Measurements from ENCODE around the gene ST6GALNAC4.

Gene ST6GALNAC4, protein sequence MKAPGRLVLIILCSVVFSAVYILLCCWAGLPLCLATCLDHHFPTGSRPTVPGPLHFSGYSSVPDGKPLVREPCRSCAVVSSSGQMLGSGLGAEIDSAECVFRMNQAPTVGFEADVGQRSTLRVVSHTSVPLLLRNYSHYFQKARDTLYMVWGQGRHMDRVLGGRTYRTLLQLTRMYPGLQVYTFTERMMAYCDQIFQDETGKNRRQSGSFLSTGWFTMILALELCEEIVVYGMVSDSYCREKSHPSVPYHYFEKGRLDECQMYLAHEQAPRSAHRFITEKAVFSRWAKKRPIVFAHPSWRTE

DNA sequence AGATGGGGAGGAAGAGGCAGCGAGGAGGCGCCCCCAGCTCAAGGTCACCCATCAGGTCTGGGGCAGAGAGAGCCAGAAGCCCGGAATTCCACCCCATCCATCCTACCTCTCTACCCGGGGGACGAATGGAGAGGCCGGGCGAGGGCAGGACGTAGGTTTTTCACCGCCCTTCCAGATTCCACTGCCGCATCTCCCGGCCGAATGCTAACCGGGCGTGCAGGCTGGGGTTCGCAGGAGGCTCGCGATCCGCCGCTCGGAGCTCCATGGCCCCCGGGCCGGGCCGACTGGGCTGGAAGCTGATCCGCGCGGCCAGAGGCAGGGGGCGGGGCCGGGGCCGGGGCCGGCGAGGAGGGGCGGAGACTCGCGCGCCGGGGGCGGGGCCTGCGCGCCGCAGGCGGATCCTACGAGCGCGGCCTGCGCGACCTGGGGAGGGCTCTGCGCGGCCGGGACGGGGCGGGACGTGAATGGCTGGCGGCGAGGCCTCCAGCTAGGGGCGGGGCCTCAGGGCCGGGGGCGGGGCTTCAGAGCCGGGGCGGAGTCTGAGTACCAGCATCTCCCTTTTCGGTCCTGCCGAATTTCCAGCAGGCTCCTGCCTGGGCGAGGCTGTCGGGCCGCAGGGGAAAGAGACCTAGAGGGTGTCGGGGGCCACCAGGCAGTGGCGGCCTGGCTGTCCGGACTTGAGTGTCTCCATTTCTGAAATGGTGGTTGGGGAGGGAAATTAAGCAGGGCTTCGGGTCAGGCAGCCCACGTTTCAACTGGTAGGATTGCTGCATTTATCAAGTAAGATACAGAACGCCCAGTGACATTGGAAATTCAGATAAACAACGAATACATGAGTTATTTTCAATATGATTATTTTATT lies at the start of gene ST6GALNAC4:
Gene ST6GALNAC4, minus strand, starts transcription at position 322 of the 862 bp plus-strand sequence. CDS start 622 bp downstream, outside the sequence.
- peak; percentile 95 for DNase-seq

DNA sequence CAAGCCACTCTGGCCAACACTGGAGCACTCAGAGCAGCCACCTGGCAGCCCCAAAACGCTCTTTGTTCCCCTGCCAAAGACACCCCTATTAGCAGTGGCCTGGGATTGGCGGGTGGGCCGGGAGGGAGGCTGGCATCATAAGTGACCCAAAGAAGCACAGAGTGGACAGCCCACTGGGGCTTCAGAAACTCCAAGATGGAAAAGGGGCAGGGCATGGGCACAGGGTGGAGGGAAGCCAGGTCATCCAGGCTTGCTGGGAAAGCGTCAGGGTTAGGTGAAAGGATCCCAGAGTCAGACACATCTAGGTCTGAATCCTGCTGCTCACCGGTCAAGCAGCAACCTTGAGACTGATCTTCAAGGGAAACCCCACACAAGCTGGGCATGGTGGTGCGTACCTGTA lies 49.1 kb upstream of the ST6GALNAC4 start:
- DNase-seq, result no peak

DNA sequence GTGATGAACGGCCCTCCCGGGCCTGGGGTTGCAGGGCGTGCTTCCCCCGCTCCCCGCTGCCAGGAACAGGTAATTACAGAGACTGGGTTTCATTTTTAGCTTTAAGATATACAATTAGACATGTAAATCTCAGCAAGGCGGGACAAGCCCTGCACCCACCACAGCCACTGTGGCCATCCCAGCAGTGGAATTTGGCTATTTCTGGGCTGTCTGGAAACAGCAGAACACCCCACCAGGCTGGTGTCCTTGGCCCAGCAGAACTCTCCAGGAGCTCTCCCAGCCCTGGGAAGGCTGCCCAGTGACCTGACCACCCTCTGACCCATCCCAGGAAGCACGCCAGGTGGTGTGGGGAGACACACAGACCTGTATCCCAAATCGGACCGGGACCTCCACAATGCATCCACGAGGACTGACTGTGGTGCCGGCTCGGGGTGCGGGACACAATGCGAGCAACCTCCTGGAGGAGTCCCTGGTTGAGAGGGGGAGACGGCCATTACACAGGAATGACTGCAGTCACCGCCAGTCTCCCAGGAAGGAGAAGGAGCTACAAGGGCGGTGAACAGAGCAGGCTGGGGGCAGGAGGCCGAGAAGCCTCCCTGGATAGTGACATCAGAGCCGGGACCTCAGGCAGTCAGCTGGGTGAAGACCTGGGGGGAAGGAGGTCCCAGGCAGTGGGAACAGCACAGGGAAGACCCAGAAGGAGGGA lies 46.7 kb upstream of the ST6GALNAC4 start:
- DNase-seq, result peak; percentile 40

DNA sequence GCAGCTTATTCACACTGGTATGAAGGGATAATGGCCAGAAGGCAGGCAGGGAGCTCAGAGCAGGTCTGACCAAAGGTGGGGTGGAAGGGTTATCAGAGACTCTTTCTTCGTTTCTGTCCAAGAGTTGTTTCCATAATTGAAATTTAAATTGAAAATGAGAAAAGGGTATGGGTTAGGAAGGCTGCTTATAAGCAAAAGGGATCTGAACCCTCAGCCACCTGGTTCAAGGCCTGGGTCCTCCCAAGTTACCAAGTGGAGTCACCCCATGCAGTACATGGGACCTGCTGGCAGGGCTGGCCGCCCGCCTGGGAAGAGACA lies 46.2 kb upstream of the ST6GALNAC4 start:
- DNase-seq, result no peak

DNA sequence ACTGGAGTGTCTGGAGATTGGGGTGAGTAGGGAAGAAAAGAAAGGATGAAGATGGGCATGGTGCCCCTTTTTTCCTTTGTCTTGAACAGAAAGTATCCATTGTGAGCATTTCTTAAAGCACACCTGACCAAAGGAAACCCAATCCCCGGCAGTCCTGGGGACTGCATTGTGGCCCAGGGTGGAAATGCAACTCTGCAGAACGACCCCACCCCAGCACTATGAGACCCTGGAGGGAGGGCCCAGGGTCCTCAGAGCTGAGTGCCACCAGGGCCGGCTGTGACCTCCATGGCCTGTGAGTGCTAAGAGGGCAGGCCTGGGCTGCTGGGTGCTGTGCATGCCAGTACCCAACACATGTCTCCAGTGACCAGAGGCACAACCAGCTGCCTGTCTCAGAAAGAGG lies 45.4 kb upstream of the ST6GALNAC4 start:
- no peak for DNase-seq

DNA sequence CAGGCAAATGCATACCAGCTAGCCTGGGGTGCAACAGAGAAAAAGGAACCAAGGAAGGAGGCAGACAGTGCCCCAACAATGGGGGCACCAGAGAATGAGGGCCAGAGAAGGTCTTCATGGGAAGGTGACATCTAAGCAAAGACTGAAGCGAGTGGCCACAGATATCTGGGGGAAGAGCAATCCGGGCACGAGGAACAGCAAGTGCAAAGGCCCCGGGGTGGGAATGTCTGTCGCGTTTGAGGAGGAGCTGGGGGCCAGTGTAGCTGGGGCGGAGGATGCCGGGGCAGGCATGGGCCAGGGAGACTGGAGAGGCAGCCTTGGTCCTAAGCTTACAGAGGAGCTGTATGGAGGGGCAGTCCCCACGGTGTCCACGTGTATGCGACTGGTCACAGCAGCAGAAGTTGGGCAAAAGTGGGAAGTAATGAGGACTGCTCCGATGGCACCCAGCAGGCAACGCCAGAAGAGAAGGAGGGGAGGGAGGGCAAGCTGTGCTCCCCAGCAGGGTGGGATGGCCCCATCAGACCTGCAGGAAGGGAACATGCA lies 44.8 kb upstream of the ST6GALNAC4 start:
- no peak for DNase-seq

DNA sequence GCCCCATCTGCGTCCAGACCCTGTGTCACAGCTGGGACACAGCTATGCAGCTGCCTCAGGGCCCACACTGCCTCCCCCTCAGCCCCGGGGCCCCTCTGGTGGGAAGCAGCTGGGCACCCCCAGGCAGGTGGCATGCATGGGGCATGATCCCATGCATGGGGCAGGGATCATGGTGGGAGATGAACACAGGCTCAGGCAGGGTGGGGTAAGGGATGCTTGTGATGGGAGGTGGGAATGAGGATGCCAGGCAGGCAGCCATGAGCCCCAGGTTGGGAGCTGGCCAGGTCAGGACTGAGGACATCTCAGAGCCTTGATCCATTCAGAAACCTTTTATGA lies 44.3 kb upstream of the ST6GALNAC4 start:
- no peak for DNase-seq

DNA sequence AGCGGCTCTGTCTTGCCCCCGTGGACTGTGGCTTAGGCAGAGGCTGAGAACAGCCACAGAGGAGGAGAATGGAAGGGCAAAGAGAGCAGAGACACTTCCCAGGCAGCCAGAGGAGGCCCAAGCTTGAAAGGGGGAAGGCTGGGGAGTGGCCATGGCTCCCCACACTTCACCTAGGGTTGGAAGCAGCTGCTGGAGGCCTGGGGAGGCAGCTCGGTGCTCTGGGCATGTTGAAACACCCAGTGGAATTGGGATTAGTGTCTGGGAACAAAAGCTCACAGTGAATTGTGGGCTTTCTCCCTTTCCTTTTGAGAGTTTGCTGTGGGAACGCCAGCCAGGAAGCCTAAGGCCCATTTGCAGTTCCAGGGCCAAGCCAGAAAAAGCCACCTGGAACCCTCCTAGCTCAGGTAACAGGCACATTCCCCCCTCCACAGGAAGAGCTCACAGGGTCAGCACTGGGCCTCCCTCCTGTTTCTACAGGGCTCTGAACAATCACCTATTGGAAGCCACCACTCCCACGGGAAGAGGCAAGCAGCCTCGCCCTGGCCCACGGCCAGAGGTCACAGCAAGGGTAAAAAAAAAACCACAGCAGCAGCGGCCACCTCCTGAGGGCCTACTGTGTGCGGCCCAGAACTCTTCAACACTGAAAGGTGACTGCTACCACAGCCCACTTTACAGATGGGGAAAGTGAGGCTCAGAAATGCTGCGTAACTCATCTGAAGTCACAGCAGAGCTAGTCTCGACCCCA lies 43.7 kb upstream of the ST6GALNAC4 start:
- DNase-seq, result no peak

DNA sequence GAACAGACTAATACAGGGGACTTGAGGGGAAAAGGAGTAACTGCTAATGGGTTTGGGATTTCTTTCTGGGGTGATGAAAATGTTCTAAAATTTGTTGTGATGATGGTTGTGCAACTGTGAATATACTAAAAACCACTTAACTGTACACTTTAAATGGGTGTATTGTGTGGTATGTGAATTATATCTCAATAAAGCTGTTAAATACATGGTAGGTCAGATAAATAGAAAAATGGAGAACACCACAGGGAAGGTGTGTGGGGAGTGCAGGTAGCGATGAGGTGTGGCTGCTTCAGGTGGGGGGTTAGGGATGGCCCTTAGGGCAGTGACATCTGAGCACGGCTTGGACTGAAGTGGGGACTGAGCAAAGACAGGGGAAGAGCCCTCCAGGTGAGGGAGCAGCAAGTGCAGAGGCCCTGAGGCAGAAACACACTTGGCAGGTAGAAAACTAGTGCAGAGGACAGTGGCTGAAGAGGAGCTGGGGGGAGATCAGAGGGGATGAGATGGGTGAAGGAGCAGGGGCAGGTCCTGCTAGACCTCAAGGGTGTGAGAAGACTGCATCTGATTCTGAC lies 43.1 kb upstream of the ST6GALNAC4 start:
- DNase-seq, result no peak

DNA sequence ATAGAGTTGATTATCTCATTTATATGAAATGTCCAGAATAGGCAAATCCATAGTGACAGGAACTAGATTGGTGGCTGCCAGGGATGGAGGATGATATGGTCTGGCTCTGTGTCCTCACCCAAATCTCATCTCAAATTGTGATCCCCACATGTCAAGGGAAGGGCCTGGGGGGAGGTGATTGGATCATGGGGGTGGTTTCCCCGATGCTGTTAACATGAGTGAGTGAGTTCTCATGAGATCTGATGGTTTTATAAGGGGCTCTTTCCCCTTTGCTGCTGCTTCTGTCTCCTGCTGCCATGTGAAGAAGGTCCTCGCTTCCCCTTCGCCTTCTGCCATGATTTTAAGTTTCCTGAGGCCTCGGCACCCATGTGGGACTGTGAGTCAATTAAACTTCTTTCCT lies 42.6 kb upstream of the ST6GALNAC4 start:
- no peak for DNase-seq

DNA sequence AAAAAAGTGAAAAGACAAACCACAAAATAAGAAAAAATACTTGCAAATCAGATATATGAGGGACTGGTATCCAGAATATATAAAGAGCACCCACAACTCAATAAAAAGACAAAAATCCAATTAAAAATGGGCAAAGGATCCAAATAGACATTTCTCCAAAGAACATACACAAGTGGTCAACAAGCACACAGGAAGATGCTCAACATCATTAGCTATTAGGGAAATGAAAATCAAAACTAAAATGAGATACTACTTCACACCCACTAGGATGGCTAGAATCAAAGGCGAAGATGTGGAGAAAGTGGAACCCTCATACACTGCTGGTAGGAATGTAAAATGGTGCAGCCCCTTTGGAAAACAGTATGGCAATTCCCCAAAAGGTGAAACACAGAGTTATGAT lies 41.9 kb upstream of the ST6GALNAC4 start:
- no peak for DNase-seq

DNA sequence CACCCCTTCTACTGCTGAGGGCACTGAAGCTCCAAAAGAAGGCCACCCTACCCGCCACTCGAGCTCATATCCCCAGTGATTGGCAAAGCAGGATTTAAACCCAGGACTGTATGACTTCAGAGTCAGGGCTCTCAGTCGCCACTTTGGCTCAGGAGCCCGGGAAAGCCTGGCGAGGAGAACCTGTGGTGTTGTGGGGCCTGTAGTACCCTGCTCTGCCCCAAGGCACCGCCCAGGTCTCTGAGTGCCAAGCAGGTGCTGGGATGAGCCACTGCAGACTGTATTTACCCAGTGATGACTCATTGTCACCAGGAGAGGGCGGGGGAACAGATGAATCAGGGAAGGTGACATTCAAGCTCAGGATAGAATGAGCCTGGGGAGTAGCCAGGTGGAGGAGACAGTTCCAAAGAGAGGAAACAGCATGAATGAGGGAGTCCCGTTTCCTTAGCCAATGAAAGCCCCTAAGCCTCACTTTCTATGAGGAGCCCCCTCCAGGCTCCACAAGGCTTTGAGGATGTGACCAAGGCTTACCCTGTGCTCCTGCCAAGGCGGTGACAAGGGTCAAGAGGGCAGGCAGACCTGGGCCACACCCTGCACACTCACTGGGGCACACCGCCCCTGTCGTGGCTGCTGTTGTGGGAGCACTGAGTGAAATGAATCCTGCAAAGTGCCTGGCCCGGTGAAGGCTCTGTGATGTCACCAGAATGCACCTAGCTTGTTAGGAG lies 38.6 kb upstream of the ST6GALNAC4 start:
- peak; percentile 81 for DNase-seq

DNA sequence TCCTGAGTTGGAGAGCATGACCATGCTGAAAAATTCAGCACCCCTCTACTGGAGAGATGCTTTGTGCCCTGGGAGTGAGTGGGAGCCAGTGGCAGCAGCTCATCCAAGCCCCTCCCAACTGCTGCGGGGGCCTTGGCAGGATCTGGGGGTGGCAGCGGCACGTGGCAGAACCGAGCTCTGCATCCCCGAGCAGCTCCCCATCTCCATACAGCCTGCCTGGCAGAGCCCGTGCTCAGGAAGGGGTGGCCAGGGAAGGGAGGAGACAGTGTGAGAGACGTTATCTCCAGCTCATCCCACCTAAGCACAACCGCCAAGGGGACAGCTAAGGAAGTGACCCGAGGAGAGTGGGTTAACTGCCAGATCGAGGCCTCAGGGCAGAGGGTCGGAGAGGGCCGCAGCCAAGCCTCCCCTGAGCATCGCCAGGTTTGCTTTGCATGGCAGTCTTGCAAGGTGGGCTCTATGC lies 38.0 kb upstream of the ST6GALNAC4 start:
- DNase-seq, result no peak

DNA sequence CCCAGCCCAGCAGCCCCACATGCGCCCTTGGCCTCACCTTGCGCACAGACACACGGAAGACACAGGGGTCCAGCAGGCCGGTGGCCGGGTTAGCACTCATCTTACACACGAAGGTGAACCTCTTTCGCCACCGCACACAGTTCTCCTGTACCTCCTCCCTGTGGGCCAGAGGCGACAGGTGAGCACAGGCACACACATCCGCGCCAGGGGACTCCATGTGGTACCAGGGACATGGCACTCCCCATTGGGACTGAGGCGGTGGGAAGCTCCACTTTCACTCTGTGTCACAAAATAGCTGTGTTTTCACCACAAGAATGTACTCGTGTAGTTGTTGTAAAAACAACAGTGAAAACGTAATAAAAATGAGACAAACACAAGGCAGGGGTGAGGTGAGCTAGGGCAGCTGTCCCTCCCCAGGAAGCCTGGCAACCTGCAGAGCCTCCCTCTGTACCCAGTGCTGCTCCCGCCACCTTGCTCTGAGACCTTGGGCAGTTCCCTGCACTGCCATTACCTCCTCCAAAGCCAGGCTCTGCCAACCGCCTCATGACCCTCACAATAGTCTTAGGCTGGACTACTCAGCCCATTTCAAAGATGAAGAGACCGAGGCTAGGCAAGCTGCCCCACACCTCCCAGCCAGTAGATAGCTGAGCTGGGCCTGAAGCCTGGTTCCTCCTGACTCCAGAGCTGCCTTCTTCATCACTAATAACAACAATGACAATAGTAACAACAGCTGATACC lies 37.1 kb upstream of the ST6GALNAC4 start:
- peak; percentile 30 for DNase-seq

DNA sequence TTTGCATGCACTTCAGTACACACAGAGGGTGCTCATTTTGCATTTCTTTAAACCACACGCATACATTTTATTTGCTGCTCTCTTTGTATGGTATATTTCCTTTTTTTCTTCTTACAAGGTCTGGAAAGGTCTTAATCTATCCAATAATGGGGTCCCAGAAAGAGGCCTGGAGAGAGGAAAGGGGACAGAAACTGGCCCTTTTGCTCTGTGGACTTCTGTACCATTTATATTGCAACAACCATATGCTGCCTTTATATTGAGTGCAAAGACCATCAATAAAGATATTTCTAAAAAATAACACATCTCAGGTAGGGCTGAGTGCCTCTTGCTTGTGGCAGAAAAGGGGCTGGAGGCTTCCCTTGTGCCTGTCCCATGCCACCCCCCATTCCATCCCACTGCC lies 36.3 kb upstream of the ST6GALNAC4 start:
- no peak for DNase-seq

DNA sequence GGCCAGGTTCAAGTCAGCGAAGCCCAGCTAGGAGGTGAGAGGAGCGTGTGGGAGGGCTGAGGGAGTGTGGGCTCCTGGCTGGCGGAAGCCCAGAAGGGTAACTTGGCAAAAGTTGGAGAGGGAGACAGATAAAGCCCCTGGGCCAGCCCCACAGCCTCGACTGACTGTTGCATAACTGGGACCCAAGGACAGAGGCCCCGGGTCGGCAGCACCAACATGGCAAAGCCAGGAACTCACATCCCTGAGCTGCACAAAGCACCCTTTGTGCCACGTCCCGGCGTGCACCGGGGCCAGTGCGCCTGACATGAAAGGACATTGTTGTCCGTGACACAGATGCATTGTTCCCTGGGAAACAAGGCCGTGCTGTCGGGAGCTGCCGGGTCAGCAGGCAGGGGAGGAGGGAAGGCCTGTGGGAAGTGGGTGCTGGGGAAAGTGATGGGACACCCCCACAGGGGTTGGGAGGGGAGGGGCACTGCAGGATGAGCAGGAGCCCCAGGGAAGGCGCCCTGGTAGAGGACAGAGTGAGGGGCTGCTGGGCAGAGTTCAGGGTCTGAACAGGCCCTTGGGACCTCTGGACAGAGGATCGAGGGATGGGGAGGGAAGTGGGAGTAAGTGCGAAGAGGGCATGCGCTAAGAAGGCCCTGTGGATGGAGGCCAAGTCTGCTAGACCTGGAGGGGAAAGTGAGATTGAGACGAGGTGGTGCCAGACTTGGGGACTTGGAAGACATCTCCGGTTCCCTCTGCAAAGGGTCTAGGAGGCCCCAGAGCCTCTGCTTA lies 33.9 kb upstream of the ST6GALNAC4 start:
- DNase-seq, result no peak

DNA sequence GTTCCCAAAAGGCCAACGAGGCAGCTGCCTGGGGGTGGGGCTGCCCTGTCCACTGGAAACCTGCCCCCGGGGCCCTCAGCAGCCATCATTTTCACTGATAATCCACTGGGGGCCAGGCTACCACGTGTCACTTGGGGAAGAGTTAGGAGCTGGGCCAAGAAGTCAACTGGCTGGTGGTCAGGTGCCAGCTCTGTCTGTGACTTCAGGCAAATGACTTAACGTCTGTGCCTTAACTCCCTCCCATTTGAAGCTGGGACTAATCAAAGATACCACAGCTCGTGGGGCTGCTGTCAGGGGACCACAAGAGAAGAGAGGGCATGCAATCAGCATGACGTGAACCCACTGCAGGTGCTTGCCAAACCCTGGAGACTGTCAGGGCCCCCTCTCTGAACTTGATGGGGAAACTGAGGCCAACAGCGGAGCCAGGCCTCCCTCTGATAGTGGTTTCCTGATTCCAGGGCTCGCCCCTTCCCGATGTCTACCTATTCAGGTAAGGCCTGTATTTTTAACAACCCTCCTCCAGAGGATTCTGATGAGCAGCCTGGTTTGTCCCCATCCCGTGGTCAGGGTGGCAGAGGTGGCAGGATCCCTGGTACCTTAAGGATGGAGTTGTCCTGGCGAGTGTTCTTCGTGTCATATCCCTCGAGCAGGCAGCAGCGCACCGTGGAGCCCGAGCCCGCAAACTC lies 33.1 kb upstream of the ST6GALNAC4 start:
- DNase-seq, result no peak

DNA sequence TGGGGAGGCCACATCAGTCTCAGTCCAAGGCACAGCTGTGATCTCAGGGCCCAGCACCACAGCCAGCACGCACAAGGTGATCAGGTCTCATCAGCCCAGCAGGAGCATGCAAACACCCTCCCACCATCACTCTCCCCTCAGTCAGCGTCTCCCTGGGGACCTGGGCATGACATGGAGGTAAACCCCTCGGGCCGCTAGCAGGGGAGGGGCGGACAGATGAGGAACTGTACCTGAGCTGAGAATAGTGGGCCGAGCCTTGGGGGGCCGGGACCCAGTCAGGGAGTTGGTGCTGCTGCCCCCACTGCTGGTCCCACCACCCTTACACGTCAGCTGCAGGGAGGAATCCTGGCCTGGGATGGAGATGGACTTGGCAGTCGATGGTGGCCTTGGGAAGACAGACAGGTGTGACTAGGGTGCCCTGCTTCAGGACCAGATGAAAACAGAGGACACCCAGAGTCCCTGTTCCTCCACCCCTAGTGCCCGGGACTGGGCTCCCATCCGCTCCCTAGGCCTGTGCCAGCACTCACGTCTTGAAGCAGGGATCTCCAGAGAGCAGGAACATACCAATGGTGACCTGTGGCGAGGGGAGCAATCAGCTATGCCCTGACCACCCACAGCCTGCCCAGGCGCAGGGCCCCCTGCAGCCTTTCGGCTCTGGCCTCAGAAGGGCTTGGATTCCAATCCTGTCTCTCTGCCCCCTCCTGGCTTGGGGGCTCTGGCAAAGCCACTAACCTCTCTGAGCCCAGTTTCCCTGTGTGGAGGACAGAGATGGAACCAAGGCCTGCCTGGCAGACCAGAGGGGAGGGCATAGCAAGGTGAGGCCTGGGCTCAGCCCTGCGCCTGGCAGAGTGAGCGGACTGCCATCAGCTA lies 31.2 kb upstream of the ST6GALNAC4 start:
- DNase-seq, result no peak

DNA sequence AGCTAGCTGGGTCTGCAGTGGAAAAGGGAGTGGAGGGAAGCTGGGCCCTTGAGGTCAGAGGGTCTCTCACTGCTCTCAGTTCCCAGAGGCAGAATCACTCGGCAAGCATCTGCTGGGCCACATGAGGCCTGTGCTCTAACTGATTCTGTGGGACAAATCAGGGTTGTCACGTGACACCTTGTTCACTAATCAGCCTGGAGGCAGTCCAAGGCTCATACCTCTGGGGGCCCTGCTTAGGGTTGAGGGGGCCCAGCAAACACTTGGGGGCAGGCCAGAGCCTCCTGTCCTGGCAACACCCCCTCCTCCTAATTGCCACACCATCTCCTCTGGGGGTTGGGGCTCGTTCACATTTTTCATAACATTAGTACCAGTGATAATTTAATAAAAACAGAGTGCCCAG lies 29.9 kb upstream of the ST6GALNAC4 start:
- no peak for DNase-seq
